Prostate gland (tissue), 2 donors: ENCODE data around the gene TCF7L2.

Experiments used
- POLR2A ChIP-seq: fragments of 450-650 bp; IDR thresholded peaks from one replicate; pipeline ENCODE4 v1.6.1; 2016; ENCODE audit warnings: antibody characterized with exemption, mild to moderate bottlenecking
- POLR2AphosphoS5 ChIP-seq: sonication (generic); formaldehyde crosslinking; IDR thresholded peaks from one replicate; pipeline ENCODE4 v1.6.1; 2017; ENCODE audit warnings: antibody characterized with exemption
- TF ChIP-seq, protein P1 (sequence below), 4 experiments: fragments of 200-600 bp in 2 of 4; fragments of 450-650 bp in 2 of 4; sonication (generic) in 2 of 4; IDR thresholded peaks; 1 replicate in 3 of 4; 2 replicates in 1 of 4; pipeline ENCODE4 v1.5.1; 2016 to 2019; ENCODE audit warnings: antibody characterized with exemption in 4 of 4, mild to moderate bottlenecking in 2 of 4, moderate library complexity in 2 of 4

DNA sequence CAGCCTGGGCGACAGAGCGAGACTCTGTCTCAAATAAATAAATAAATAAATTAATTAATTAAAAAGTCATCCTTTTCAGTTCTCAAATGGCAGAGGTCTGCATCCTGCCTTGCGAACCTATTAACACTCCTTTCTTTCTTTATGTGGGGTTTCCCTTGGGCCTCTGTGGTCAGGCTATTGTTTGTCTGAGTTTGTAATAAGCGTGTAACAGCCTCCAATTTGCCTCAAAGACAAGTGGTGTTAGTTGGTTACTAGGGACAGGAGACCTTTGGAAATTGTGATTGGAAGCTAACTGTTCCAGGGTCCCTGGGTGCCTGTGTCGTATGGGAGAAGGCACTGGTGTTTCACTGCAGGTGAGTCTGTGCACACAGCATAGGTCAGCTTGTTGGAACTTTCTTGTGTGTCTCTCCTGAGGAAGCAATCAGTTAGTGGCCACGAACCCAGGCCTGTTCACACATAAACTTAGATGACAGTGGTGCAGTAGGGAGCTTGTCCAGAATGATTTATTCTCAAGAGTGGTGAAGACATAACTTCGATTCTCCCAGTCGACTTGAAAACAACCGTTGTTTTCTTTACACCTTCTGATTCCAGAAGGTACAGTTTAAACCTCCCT is 33.5 kb downstream of the TCF7L2 start:
- TF ChIP-seq, protein P1, sequence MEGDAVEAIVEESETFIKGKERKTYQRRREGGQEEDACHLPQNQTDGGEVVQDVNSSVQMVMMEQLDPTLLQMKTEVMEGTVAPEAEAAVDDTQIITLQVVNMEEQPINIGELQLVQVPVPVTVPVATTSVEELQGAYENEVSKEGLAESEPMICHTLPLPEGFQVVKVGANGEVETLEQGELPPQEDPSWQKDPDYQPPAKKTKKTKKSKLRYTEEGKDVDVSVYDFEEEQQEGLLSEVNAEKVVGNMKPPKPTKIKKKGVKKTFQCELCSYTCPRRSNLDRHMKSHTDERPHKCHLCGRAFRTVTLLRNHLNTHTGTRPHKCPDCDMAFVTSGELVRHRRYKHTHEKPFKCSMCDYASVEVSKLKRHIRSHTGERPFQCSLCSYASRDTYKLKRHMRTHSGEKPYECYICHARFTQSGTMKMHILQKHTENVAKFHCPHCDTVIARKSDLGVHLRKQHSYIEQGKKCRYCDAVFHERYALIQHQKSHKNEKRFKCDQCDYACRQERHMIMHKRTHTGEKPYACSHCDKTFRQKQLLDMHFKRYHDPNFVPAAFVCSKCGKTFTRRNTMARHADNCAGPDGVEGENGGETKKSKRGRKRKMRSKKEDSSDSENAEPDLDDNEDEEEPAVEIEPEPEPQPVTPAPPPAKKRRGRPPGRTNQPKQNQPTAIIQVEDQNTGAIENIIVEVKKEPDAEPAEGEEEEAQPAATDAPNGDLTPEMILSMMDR (IDR thresholded peaks at IDR 0.05): no peak
- TF ChIP-seq POLR2A (no peak), POLR2AphosphoS5 (no peak)
